ENCODE data around the gene RTN4RL2. TPM values are rescaled to one million over a fixed set of nuclear protein-coding genes. Genes with fewer than 3 reads are reported as not detected.

The RTN4RL2 gene
- total and polyA plus RNA-seq, 8 donors, result 0.75 to 8.1 (median 0.78) TPM; not detected in 3

DNA sequence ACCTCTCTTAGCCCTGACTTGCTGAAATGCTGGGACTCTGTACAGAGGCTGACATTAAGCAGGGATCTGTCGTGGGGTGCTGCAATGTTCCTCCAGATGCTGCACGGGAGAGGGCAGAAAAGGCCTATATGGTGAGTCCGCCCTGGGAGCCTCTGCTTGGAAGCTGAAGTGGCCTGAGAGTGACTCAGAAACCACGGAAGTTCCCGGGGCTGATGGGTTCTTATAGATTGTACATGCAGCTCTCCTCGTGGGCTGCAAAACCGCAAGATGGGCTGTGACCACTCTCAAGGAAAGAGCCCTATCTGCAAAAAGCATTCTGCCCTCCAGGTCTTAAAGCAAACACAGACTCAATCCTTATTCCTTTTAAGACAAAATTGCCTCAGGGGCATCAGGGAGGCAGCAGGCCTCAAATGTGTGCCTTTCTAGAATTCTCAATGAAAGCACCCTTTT, 27.6 kb upstream of the RTN4RL2 start:
- Histone ChIP-seq H3K9me3 (no peaks in the 10 kb centered on the region), H3K27ac (peak overlapping the region in 4 of 5 donors; percentile 4 to 65 (median 34)), H3K36me3 (no peaks in the 10 kb centered on the region), H3K27me3 (no peaks in the 10 kb centered on the region), H3K4me1 (peaks cover 10 to 44% (median 24%) of the 10 kb centered on the region in 4 donors), H3K4me3 (no peak overlapping the region)
- WGBS, 5 donors, result 68 to 89% (median 81%) methylated on average over 6 to 7 of the region's 7 CpGs
- TF ChIP-seq EP300 (IDR thresholded peaks at IDR 0.05), result no peak
- TF ChIP-seq, protein P1, sequence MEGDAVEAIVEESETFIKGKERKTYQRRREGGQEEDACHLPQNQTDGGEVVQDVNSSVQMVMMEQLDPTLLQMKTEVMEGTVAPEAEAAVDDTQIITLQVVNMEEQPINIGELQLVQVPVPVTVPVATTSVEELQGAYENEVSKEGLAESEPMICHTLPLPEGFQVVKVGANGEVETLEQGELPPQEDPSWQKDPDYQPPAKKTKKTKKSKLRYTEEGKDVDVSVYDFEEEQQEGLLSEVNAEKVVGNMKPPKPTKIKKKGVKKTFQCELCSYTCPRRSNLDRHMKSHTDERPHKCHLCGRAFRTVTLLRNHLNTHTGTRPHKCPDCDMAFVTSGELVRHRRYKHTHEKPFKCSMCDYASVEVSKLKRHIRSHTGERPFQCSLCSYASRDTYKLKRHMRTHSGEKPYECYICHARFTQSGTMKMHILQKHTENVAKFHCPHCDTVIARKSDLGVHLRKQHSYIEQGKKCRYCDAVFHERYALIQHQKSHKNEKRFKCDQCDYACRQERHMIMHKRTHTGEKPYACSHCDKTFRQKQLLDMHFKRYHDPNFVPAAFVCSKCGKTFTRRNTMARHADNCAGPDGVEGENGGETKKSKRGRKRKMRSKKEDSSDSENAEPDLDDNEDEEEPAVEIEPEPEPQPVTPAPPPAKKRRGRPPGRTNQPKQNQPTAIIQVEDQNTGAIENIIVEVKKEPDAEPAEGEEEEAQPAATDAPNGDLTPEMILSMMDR (IDR thresholded peaks at IDR 0.05), result no peak
- TF ChIP-seq POLR2A (IDR thresholded peaks at IDR 0.05), result no peak
- TF ChIP-seq POLR2AphosphoS5 (IDR thresholded peaks at IDR 0.05), result no peak
- DNase-seq, result no peak
- intact Hi-C loops (cut with DNase I; ENCODE audit: low total_unique reads), result no loop called here

DNA sequence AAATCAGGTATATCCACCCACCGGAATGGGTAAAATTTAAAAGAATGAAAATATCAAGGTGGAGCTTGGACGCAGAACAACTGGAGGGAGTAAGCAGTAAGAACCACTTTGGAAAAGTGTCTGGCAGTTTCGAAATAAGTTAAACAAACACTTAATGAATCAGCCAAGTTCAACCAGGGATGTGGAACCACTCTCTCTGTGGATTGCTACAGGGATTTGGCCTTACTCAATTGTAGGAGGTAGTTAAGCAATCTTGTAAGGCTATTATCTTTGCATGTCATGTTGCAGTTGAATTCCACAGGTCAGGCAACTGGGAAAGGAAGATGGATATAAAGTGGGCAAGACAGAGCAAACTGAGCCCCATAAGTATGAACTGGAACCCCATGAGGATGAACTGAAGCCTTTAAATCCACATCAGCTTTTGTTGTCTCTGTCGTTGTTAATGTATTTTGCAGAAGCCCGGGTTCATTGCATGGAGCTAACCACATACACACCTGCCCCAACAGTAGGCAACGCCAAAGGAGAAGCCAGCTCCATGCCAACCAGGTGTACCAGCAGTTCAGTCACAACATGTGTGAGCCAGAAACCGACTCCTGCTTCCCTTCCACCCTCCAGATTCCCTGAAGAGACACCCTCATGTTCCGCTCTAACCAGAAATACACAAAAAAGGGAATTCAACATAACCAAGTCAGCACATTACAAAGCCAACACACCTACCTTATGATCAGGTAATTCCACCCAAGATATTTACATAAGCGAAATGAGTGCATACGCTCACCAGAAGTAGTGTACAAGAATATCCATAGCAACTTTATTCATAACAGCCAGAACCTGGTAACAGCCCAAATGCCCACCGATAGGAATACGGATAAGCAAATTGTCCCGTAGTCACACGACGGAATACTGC, 25.4 kb upstream of the RTN4RL2 start:
- Histone ChIP-seq H3K4me3 (no peak overlapping the region), H3K4me1 (peaks cover 4 to 28% (median 15%) of the 10 kb centered on the region in 4 donors), H3K27me3 (no peaks in the 10 kb centered on the region), H3K9me3 (no peaks in the 10 kb centered on the region), H3K36me3 (no peaks in the 10 kb centered on the region), H3K27ac (peak overlapping the region in 2 of 5 donors; percentile 25 to 45)
- WGBS, 5 donors, result 67 to 71% (median 68%) methylated on average over 15 of the region's 15 CpGs
- TF ChIP-seq EP300 (IDR thresholded peaks at IDR 0.05) (no peak), POLR2AphosphoS5 (IDR thresholded peaks at IDR 0.05) (peak; percentile 67 to 89 (median 74))
- intact Hi-C loops (cut with DNase I; ENCODE audit: low total_unique reads), result no loop called here
- peak in 1 of 2 donors; percentile 38 for DNase-seq

DNA sequence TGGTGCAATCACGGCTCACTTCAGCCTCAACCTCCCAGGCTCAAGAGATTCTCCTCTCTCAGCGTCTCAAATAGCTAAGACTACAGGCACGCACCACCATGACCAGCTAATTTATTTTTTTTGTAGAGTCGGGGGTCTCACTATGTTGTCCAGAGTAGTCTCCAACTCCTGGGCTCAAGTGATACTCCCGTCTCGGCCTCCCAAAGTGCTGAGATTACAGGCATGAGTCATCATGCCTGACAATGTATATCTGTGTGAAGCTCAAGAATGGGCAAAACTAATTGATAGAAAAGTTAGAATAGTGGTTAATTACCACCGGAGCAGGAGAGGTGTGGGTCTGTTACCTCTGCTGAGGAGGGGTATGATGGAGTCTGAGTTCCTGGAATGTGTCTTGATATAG, 24.3 kb upstream of the RTN4RL2 start:
- DNase-seq, result no peak

DNA sequence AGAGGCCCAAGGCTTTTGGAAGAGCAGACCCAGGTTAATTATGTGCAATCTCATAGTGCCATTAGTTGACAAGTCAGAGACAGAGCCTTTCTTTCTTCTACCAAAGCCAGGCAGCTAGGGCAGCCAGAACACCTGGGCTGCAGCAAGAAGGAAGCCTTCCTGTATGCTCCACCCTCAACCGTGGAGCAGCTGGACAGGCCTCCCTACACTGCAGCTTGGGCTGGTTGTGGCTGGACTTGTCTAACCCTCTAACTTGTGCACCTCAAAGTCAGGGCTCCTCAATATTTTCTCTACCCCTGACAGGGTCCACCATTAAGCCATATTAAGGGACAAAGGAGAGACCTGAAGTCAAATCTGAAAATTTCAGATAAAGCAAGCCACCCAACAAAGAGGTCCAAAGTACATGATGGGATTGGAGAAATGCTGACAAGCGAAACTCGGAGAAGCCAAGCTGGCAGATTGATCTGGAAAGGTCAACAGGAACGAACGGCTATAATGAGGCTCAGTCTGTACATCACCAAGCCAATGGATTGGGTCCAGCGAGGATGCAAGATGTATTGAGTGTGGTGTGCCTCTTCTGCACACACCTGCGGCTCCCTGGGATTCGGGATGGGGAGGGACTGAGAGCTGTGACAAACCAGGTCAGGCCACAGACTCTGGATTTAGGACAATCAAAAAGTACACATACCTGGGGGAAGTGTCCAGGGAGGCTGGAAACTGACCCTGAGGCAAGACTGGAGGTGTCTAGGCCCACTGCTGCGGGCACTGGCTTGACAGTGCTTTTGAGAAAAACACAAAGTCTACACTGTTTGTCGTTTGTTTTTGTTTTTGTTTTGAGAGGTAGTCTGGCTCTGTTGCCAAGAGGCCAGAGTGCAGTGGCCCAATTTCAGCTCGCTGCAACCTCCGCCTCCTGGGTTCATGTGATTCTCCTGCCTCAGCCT, 21.7 kb upstream of the RTN4RL2 start:
- peaks cover 4 to 14% (median 10%) of the 10 kb centered on the region in 4 donors for H3K4me1 ChIP-seq
- no peaks in the 10 kb centered on the region for H3K9me3 ChIP-seq
- no peak overlapping the region for H3K27ac ChIP-seq
- intact Hi-C loops (cut with DNase I; ENCODE audit: low total_unique reads), result no loop called here
- no peaks in the 10 kb centered on the region for H3K36me3 ChIP-seq
- no peak for DNase-seq
- H3K27me3 ChIP-seq, result no peaks in the 10 kb centered on the region
- no peak overlapping the region for H3K4me3 ChIP-seq
- no peak for TF ChIP-seq POLR2AphosphoS5 (IDR thresholded peaks at IDR 0.05)
- TF ChIP-seq, protein P1 (IDR thresholded peaks at IDR 0.05), result no peak
- no peak for TF ChIP-seq EP300 (IDR thresholded peaks at IDR 0.05)
- no peak for TF ChIP-seq POLR2A (IDR thresholded peaks at IDR 0.05)
- 72 to 85% (median 74%) methylated on average over 12 of the region's 12 CpGs for WGBS, 5 donors

More for the DNA sequence above, 24.3 kb upstream of the RTN4RL2 start:
- Histone ChIP-seq H3K4me3 (no peak overlapping the region), H3K9me3 (no peaks in the 10 kb centered on the region), H3K4me1 (peaks cover 4 to 16% (median 10%) of the 10 kb centered on the region in 4 donors), H3K27ac (no peak overlapping the region), H3K27me3 (no peaks in the 10 kb centered on the region), H3K36me3 (no peaks in the 10 kb centered on the region)
- 86 to 91% (median 90%) methylated on average over 7 of the region's 7 CpGs for WGBS, 5 donors
- TF ChIP-seq, protein P1 (IDR thresholded peaks at IDR 0.05), result no peak
- TF ChIP-seq POLR2A (IDR thresholded peaks at IDR 0.05) (no peak), POLR2AphosphoS5 (IDR thresholded peaks at IDR 0.05) (no peak), EP300 (IDR thresholded peaks at IDR 0.05) (no peak)
- intact Hi-C loops (cut with DNase I; ENCODE audit: low total_unique reads), result no loop called here

Data from stomach (tissue), 9 donors.